HFFc6 (cell line): ENCODE measurements around the gene APC2. TPM values are rescaled to one million over a fixed set of nuclear protein-coding genes. Genes with fewer than 3 reads are reported as not detected.

Experiments
- DNase-seq: peaks from one replicate; pipeline ENCODE4 v3.0.0-alpha.2; 2018
- H3K27ac Mint-ChIP-seq: 2 replicates; pipeline ENCODE4 v1.8.0; 2020; ENCODE audit warnings: mild to moderate bottlenecking, mixed read lengths
- H3K27me3 Mint-ChIP-seq: 2 replicates; pipeline ENCODE4 v1.8.0; 2021; ENCODE audit warnings: mild to moderate bottlenecking, moderate library complexity, mixed read lengths; ENCODE audit not compliant: insufficient read depth
- H3K36me3 Mint-ChIP-seq: 2 replicates; pipeline ENCODE4 v1.8.0; 2021; ENCODE audit warnings: low read depth, mixed read lengths
- H3K4me1 Mint-ChIP-seq: 2 replicates; pipeline ENCODE4 v1.8.0; 2020; ENCODE audit warnings: low read depth, mixed read lengths
- H3K4me3 Mint-ChIP-seq: 2 replicates; pipeline ENCODE4 v1.8.0; 2020; ENCODE audit warnings: mild to moderate bottlenecking, moderate library complexity, mixed read lengths
- H3K9me3 Mint-ChIP-seq: 2 replicates; pipeline ENCODE4 v1.8.0; 2020; ENCODE audit warnings: mild to moderate bottlenecking, mixed read lengths
- total RNA-seq, 6 experiments: library from RNA; stranded (reverse); fragmentation: NEBNext Ultra II Directional; extraction: Animal tissue kit (Norgen Biotek cat#: 25700); gene quantifications; 2 replicates in 1 of 6; 3 replicates in 5 of 6; pipeline ENCODE4 v1.2.3, GENCODE V29; 2021
- TF ChIP-seq, protein P1 (sequence below): fragments of 200-600 bp; sonication (generic); IDR thresholded peaks from 2 replicates; pipeline ENCODE4 v1.5.0; 2021; ENCODE audit warnings: antibody characterized with exemption, mild to moderate bottlenecking

APC2 gene
- total RNA-seq, 6 experiments from 2014 or later, result 0.18 to 0.47 (median 0.32) TPM

DNA sequence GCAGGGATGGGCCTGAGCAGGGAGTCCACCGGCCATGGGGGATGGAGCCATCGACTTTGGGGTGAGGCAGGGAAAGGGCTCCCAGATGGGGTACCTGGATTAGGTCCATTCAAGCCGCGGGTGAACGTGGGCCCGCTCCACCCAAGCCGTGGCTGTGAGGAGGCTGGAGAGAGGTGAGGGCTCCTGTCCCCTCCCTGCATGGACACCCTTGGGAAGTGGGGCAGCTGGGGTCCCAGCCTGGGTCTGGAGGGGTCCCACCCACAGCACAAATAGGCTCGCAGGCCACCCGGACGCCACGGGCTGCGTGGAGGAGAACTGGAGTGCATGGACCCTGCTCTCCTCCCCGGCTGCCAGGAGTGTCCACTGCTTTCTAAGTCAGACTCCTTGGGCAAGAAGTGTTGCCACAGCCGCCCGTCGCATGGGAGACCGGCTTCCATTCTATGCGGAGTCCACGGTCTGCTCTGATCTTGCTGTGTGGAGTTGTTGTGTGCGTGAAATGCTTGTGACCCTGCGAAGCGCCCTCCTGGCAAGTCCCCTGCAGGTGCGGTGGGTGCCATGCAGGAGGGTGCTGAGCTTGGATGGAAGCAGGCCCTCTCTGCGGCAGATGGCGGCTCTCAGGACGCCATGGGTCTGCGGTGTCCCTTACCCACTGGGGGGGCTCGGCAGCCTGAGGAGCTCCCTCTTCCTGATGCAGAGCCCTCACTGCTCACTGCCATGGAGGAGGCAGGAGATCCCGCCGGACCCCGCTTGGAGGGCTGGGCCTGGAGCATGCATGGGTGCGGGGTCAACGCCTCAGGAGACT, 40.5 kb upstream of the APC2 start:
- no peaks in the 10 kb centered on the region for H3K9me3 Mint-ChIP-seq
- H3K27me3 Mint-ChIP-seq, result no peaks in the 10 kb centered on the region
- DNase-seq, result no peak
- peak overlapping the region; percentile 98 for H3K4me3 Mint-ChIP-seq
- H3K27ac Mint-ChIP-seq, result peak overlapping the region; percentile 94
- peaks cover 6% of the 10 kb centered on the region for H3K36me3 Mint-ChIP-seq
- H3K4me1 Mint-ChIP-seq, result peaks cover 39% of the 10 kb centered on the region
- TF ChIP-seq, protein P1, sequence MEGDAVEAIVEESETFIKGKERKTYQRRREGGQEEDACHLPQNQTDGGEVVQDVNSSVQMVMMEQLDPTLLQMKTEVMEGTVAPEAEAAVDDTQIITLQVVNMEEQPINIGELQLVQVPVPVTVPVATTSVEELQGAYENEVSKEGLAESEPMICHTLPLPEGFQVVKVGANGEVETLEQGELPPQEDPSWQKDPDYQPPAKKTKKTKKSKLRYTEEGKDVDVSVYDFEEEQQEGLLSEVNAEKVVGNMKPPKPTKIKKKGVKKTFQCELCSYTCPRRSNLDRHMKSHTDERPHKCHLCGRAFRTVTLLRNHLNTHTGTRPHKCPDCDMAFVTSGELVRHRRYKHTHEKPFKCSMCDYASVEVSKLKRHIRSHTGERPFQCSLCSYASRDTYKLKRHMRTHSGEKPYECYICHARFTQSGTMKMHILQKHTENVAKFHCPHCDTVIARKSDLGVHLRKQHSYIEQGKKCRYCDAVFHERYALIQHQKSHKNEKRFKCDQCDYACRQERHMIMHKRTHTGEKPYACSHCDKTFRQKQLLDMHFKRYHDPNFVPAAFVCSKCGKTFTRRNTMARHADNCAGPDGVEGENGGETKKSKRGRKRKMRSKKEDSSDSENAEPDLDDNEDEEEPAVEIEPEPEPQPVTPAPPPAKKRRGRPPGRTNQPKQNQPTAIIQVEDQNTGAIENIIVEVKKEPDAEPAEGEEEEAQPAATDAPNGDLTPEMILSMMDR, result no peak

DNA sequence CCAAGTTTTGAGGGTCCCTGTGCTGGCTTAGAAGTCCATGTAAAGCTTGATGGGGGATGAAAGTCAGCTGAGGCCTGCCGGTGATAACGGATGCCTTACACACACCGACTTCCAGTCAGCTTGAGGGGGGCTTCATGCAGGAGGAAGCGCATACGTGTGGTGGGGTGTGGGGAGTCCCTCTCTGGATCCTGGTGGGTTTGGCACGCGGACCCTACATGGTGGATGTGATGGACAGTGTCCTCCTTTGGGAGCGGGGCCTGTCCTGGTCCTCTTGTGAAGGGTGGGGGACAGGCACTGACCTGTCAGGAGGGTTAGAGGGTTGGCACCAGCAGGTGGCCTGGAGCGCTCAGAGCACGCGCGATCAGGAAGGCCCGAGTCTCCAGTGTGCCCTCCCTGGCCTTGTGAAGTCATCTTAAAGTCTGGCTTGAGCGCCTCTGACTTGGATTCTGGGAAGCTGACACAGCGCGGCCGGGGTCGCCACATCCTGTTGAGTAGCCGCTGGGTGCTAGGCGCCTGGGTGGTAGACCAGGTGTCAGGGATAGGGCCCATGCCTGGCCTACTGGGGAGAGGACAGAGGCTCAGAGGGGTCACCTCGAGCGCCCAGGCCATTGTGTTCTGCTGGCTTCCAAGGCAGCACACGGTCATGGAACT, 39.7 kb upstream of the APC2 start:
- Mint-ChIP-seq H3K36me3 (peaks cover 6% of the 10 kb centered on the region), H3K9me3 (no peaks in the 10 kb centered on the region), H3K27ac (peak overlapping the region; percentile 76), H3K27me3 (no peaks in the 10 kb centered on the region), H3K4me3 (peak overlapping the region; percentile 98), H3K4me1 (peaks cover 44% of the 10 kb centered on the region)
- DNase-seq, result no peak
- TF ChIP-seq, protein P1, result no peak

DNA sequence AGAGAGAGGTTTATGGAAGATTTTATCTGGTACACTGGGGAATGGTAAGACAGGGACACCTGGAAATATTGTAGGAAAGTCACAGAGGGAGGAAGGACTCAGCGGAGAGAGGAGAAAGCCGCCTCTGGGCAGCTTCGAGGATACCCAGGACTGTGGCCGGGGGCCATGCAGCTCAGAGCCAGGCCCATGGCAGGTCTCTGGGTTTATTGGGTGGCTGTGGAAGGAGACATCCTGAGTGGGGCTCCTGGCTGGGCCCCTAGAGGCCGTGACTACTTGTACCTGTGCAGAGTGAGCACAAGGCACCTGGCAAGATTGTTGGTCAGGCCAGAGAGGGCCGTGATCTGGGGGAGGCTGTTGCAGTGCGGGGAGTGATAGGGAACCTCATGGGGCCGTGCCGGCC, 39.1 kb upstream of the APC2 start:
- TF ChIP-seq, protein P1, result no peak
- Mint-ChIP-seq H3K4me1 (peaks cover 50% of the 10 kb centered on the region), H3K36me3 (peaks cover 6% of the 10 kb centered on the region), H3K4me3 (peak overlapping the region; percentile 98), H3K27ac (peak overlapping the region; percentile 76), H3K9me3 (no peaks in the 10 kb centered on the region), H3K27me3 (no peaks in the 10 kb centered on the region)
- DNase-seq, result no peak

DNA sequence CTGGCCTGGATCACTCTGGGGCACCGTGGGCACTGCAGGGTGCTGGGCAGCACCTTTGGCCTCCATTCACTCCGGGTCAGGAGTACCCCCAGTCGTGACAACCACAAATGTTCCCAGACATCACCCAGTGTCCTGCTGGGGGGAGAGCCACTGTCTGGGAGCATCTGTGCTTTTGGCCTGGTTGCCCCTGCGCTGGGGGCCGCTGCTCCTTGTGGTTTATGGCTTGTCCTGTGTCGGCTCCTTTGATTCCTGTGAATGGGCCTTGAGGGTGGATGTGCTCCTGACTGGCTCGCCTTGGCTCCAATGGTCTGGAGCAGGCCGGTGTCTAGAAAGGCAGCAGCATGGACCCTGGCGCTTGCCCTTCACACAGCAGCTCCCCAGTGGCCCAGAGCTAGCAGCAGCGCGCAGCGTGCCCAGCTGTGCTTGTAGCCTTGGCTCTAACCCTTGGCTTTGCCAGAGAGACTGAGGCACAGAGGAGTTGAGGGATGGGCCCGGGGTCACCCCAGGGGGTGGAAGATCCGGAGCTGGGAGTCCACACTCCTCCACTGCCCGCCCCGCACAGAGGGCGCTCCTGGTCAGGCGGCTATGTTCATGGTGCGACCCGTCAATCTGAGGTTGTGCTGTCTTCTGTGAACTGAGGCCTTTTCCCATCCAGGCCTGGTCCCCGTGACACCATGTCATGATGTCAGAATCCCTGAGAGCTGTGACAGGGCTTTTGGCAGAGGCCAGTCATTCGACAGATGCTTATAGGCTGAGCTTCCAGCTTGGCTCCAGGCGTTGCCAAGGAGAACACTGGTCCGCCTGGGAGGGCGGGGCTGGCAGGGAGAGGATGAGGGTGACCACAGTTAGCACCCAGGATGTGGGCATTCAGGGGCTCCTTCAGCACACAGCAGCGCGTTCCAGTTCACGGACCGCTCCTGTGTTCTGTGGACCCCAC, 38.4 kb upstream of the APC2 start:
- H3K4me1 Mint-ChIP-seq, result peaks cover 55% of the 10 kb centered on the region
- H3K36me3 Mint-ChIP-seq, result peaks cover 6% of the 10 kb centered on the region
- TF ChIP-seq, protein P1, result no peak
- no peaks in the 10 kb centered on the region for H3K9me3 Mint-ChIP-seq
- no peaks in the 10 kb centered on the region for H3K27me3 Mint-ChIP-seq
- peak overlapping the region; percentile 76 for H3K27ac Mint-ChIP-seq
- no peak for DNase-seq
- no peak overlapping the region for H3K4me3 Mint-ChIP-seq

DNA sequence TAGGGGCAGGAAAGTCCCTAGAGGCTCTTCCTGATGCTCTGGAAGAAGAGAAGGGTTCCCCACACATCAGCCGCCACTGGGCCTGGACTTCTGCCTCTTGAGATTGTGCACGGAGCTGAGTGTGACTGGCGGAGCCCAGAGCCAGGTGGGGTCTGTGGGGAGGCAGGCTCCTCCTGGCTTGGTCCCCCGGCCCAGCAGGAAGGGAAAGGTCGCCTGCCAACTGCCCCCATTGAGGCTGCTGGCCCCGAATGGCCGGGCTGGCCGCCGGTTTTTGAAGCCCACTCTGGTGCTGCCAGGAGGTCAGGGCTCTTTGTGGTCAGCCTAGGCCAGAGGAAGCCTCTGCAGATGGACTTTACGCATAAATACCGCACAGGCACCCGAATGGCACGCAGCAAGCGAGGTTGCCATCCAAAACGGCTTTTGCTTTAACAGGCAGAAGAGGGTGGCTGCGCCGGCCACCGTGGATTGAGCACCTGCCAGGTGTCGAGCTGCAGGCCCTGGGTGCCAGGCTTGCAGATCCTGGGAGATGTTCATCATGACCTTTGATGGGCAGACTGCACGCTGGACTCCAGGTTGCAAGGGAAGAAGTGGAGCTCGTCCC, 37.5 kb upstream of the APC2 start:
- Mint-ChIP-seq H3K27me3 (no peaks in the 10 kb centered on the region), H3K4me3 (no peak overlapping the region), H3K9me3 (no peaks in the 10 kb centered on the region), H3K36me3 (peaks cover 7% of the 10 kb centered on the region), H3K4me1 (peaks cover 56% of the 10 kb centered on the region), H3K27ac (no peak overlapping the region)
- no peak for DNase-seq
- TF ChIP-seq, protein P1, result no peak
